HG03175 (cell line): ENCODE data around the gene ALAS1.

ENCODE experiments used
- ATAC-seq: cut with Tn5 transposase; IDR thresholded peaks from one replicate; pipeline ENCODE4 v1.9.1; 2021; ENCODE audit warnings: mild to moderate bottlenecking, moderate library complexity; ENCODE audit not compliant: unreplicated experiment

The ALAS1 gene

GRCh38 chr3:52220380-52221026 lies 22.5 kb downstream of the ALAS1 start:
- peak; percentile 63 for ATAC-seq

- no peak for ATAC-seq
Observed at GRCh38 chr3:52221141-52221562, 23.2 kb downstream of the ALAS1 start.

GRCh38 chr3:52221563-52222318 lies 23.8 kb downstream of the ALAS1 start:
- no peak for ATAC-seq

GRCh38 chr3:52222319-52223221 lies 24.6 kb downstream of the ALAS1 start:
- no peak for ATAC-seq

GRCh38 chr3:52223449-52224408 lies 25.8 kb downstream of the ALAS1 start:
- no peak for ATAC-seq

GRCh38 chr3:52225452-52226228 lies 27.7 kb downstream of the ALAS1 start, which contains the start of gene TLR9:
Gene TLR9, minus strand, starts transcription at chr3:52225645. Its CDS starts 116 bp downstream, at chr3:52225529.
- ATAC-seq: peak; percentile 83

GRCh38 chr3:52226229-52226817 lies 28.4 kb downstream of the ALAS1 start:
- ATAC-seq: no peak

- ATAC-seq: no peak
Observed at GRCh38 chr3:52227117-52227516, 29.2 kb downstream of the ALAS1 start.

GRCh38 chr3:52227766-52228165 lies 29.8 kb downstream of the ALAS1 start:
- ATAC-seq: no peak

GRCh38 chr3:52228266-52228665 lies 30.3 kb downstream of the ALAS1 start:
- ATAC-seq: no peak

- ATAC-seq: no peak
Observed at GRCh38 chr3:52228751-52229291, 30.9 kb downstream of the ALAS1 start.

- no peak for ATAC-seq
Observed at GRCh38 chr3:52229656-52230055, 31.7 kb downstream of the ALAS1 start.

GRCh38 chr3:52230461-52230860 lies 32.5 kb downstream of the ALAS1 start:
- no peak for ATAC-seq

GRCh38 chr3:52230889-52231499 lies 33.0 kb downstream of the ALAS1 start:
- ATAC-seq: no peak

- ATAC-seq: no peak
Observed at GRCh38 chr3:52231502-52232278, 33.7 kb downstream of the ALAS1 start.

GRCh38 chr3:52232279-52233107 lies 34.5 kb downstream of the ALAS1 start:
- ATAC-seq: no peak
